HepG2 (cell line): ENCODE results near the gene ZIK1. TPM values are rescaled to one million over a fixed set of nuclear protein-coding genes. Genes with fewer than 3 reads are reported as not detected.
A peak's percentile ranks its signal among the peaks of the same experiment; 100 is the strongest.

Experiments
- AHR ChIP-seq: IDR thresholded peaks from 2 replicates; pipeline ENCODE4 v1.6.1; 2018; ENCODE audit warnings: missing genetic modification reagents, missing compliant biosample characterization
- BRD4 ChIP-seq: sonication (generic); formaldehyde crosslinking; IDR thresholded peaks from 2 replicates; pipeline ENCODE4 v1.4.0; 2020; ENCODE audit warnings: missing genetic modification reagents
- EEA1 ChIP-seq: sonication (generic); formaldehyde crosslinking; IDR thresholded peaks from 2 replicates; pipeline ENCODE4 v1.5.1; 2020; ENCODE audit warnings: mild to moderate bottlenecking, missing genetic modification reagents, borderline replicate concordance
- EED ChIP-seq: sonication (generic); formaldehyde crosslinking; IDR thresholded peaks from 2 replicates; pipeline ENCODE4 v1.5.0; 2020; ENCODE audit warnings: mild to moderate bottlenecking, missing genetic modification reagents
- EP300 ChIP-seq, 3 experiments: sonication (generic) in 1 of 3; formaldehyde crosslinking in 1 of 3; IDR thresholded peaks; 2 replicates each; pipeline versions ENCODE4 v1.5.1 to v1.6.1; 2011 to 2020; ENCODE audit warnings: low read depth in 2 of 3, low read length in 2 of 3, borderline replicate concordance in 1 of 3, improper control_type of control experiment in 1 of 3, mild to moderate bottlenecking in 1 of 3, missing genetic modification reagents in 1 of 3, moderate library complexity in 1 of 3
- FOXC1 ChIP-seq: sonication (generic); formaldehyde crosslinking; IDR thresholded peaks from 2 replicates; pipeline ENCODE4 v1.8.0; 2022; ENCODE audit warnings: mild to moderate bottlenecking, missing genetic modification reagents, borderline replicate concordance
- KLF6 ChIP-seq: IDR thresholded peaks from 2 replicates; pipeline ENCODE4 v1.8.0; 2016; ENCODE audit warnings: missing biosample characterization, missing genetic modification reagents
- LCORL ChIP-seq, 2 experiments: fragments of 450-650 bp in 1 of 2; sonication (generic) in 1 of 2; formaldehyde crosslinking in 1 of 2; IDR thresholded peaks; 2 replicates each; pipeline versions ENCODE4 v1.5.0 to v1.6.1; 2017 to 2020; ENCODE audit warnings: antibody characterized with exemption in 1 of 2, missing genetic modification reagents in 1 of 2
- MAF1 ChIP-seq: sonication (generic); formaldehyde crosslinking; IDR thresholded peaks from 2 replicates; pipeline ENCODE4 v1.5.0; 2020; ENCODE audit warnings: missing genetic modification reagents, borderline replicate concordance
- NPAS2 ChIP-seq: sonication (generic); formaldehyde crosslinking; IDR thresholded peaks from 2 replicates; pipeline ENCODE4 v1.8.0; 2022; ENCODE audit warnings: mild to moderate bottlenecking, missing genetic modification reagents, borderline replicate concordance
- PTBP1 ChIP-seq: fragments of 200-400 bp; formaldehyde crosslinking; IDR thresholded peaks from 2 replicates; pipeline ENCODE4 v1.6.1; 2018; ENCODE audit warnings: low read length, low read depth; ENCODE audit not compliant: poor library complexity, severe bottlenecking
- RFX1 ChIP-seq: fragments of 450-650 bp; IDR thresholded peaks from 2 replicates; pipeline ENCODE4 v1.6.1; 2017
- RFX5 ChIP-seq: IDR thresholded peaks from 2 replicates; pipeline ENCODE4 v1.6.1; 2011; ENCODE audit warnings: low read depth, low read length, improper control_type of control experiment
- SIN3A ChIP-seq: IDR thresholded peaks from 2 replicates; pipeline ENCODE4 v1.6.1; 2011; ENCODE audit warnings: low read depth, mild to moderate bottlenecking, control low read depth, low read length, borderline replicate concordance
- SIX4 ChIP-seq: sonication (generic); formaldehyde crosslinking; IDR thresholded peaks from 2 replicates; pipeline ENCODE4 v1.4.0; 2020; ENCODE audit warnings: missing genetic modification reagents
- TBP ChIP-seq: sonication (generic); formaldehyde crosslinking; IDR thresholded peaks from 2 replicates; pipeline ENCODE4 v1.5.0; 2020; ENCODE audit warnings: missing genetic modification reagents
- TBX2 ChIP-seq: sonication (generic); formaldehyde crosslinking; IDR thresholded peaks from 2 replicates; pipeline ENCODE4 v1.5.0; 2020; ENCODE audit warnings: missing genetic modification reagents, mild to moderate bottlenecking, borderline replicate concordance
- ZBTB26 ChIP-seq: IDR thresholded peaks from 2 replicates; pipeline ENCODE4 v1.6.1; 2016; ENCODE audit warnings: missing compliant biosample characterization, missing genetic modification reagents, borderline replicate concordance
- ZMYM2 ChIP-seq: sonication (generic); formaldehyde crosslinking; IDR thresholded peaks from 2 replicates; pipeline ENCODE4 v1.8.0; 2022; ENCODE audit warnings: mild to moderate bottlenecking, missing genetic modification reagents
- ZMYM4 ChIP-seq: sonication (generic); formaldehyde crosslinking; IDR thresholded peaks from 2 replicates; pipeline ENCODE4 v1.8.1; 2023; ENCODE audit warnings: mild to moderate bottlenecking, missing genetic modification reagents
- ZNF101 ChIP-seq: sonication (generic); formaldehyde crosslinking; IDR thresholded peaks from 2 replicates; pipeline ENCODE4 v1.4.0; 2020; ENCODE audit warnings: mild to moderate bottlenecking, low read depth, missing genetic modification reagents, borderline replicate concordance
- ZNF224 ChIP-seq: sonication (generic); formaldehyde crosslinking; IDR thresholded peaks from 2 replicates; pipeline ENCODE4 v1.5.0; 2020; ENCODE audit warnings: mild to moderate bottlenecking, missing genetic modification reagents
- ZNF441 ChIP-seq: sonication (generic); formaldehyde crosslinking; IDR thresholded peaks from 2 replicates; pipeline ENCODE4 v1.7.0; 2021; ENCODE audit warnings: missing genetic modification reagents, borderline replicate concordance
- ZNF629 ChIP-seq: sonication (generic); formaldehyde crosslinking; conservative IDR thresholded peaks from 2 replicates; pipeline ENCODE4 v1.5.0; 2020; ENCODE audit warnings: missing genetic modification reagents
- ZNF644 ChIP-seq: IDR thresholded peaks from 2 replicates; pipeline ENCODE4 v1.6.1; 2016; ENCODE audit warnings: low read depth
- ZSCAN22 ChIP-seq: sonication (generic); formaldehyde crosslinking; IDR thresholded peaks from 2 replicates; pipeline ENCODE4 v1.4.0; 2020; ENCODE audit warnings: mild to moderate bottlenecking, missing genetic modification reagents
- polyA plus RNA-seq, 8 experiments: library from polyadenylated mRNA; depleted of rRNA in 3 of 8; stranded (reverse) in 7 of 8; unstranded in 1 of 8; fragments of >200 nt; fragmentation: Illumina TruSeq in 4 of 8; extraction: Trizol in 4 of 8; gene quantifications; 2 replicates each; pipeline versions ENCODE4 v1.2.1 to v1.2.3, GENCODE V29; 2011 to 2016; ENCODE audit warnings: low read depth in 4 of 8, missing spikeins in 1 of 8, mixed read lengths in 1 of 8; ENCODE audit not compliant: insufficient read depth in 1 of 8
- total RNA-seq, 5 experiments: library from RNA; depleted of rRNA; stranded (reverse); fragments of >200 nt; fragmentation: Illumina TruSeq; extraction: Trizol; gene quantifications; 2 replicates each; pipeline ENCODE4 v1.2.3, GENCODE V29; 2016; ENCODE audit warnings: low read depth in 1 of 5
- TF ChIP-seq, protein P1 (sequence below): IDR thresholded peaks from 2 replicates; pipeline ENCODE4 v1.6.1; 2012; ENCODE audit warnings: low read depth, low read length, improper control_type of control experiment
- TF ChIP-seq, protein P2 (sequence below): sonication (generic); formaldehyde crosslinking; IDR thresholded peaks from 2 replicates; pipeline ENCODE4 v1.4.0; 2020; ENCODE audit warnings: mild to moderate bottlenecking, missing genetic modification reagents

The ZIK1 gene
- total and polyA plus RNA-seq, 2 of the 13 experiments (the other 11 are each of a cell fraction or from before 2014, with no cell fraction given): 2.1 to 7.2 TPM

- TF ChIP-seq LCORL (IDR thresholded peaks at IDR 0.05) (no peak), LCORL (CRISPR knock-in tag; IDR thresholded peaks at IDR 0.05) (no peak; the same call in 1 of the 2 replicates), MAF1 (CRISPR knock-in tag) (no peak), ZNF629 (CRISPR knock-in tag) (no peak), ZMYM2 (CRISPR knock-in tag) (no peak), ZNF224 (no peak), AHR (CRISPR knock-in tag) (no peak), KLF6 (CRISPR knock-in tag) (0 out of 2 replicates have a peak, but pooled peaks have one; percentile 20), ZNF101 (CRISPR knock-in tag) (no peak), RFX1 (no peak), ZNF644 (CRISPR knock-in tag) (no peak), RFX5 (0 out of 2 replicates have a peak, but pooled peaks have one; percentile 13), ZBTB26 (CRISPR knock-in tag) (no peak; the same call in 1 of the 2 replicates), ZMYM4 (CRISPR knock-in tag) (peak; percentile 67), EP300 (IDR thresholded peaks at IDR 0.05; ENCODE audit: low read depth in 2 of 2, low read length in 2 of 2) (no peak), EP300 (CRISPR knock-in tag; IDR thresholded peaks at IDR 0.05; ENCODE audit: borderline replicate concordance) (no peak), EEA1 (CRISPR knock-in tag) (no peak), TBX2 (peak; percentile 32; the same call in 1 of the 2 replicates), TBP (CRISPR knock-in tag) (no peak), NPAS2 (CRISPR knock-in tag) (no peak), ZSCAN22 (CRISPR knock-in tag) (peak; percentile 100), PTBP1 (no peak), BRD4 (CRISPR knock-in tag) (no peak), FOXC1 (no peak), EED (CRISPR knock-in tag) (no peak), SIN3A (no peak; the same call in 1 of the 2 replicates), ZNF441 (CRISPR knock-in tag) (no peak), SIX4 (CRISPR knock-in tag) (peak; percentile 30; the same call in 1 of the 2 replicates)
- TF ChIP-seq, protein P1, sequence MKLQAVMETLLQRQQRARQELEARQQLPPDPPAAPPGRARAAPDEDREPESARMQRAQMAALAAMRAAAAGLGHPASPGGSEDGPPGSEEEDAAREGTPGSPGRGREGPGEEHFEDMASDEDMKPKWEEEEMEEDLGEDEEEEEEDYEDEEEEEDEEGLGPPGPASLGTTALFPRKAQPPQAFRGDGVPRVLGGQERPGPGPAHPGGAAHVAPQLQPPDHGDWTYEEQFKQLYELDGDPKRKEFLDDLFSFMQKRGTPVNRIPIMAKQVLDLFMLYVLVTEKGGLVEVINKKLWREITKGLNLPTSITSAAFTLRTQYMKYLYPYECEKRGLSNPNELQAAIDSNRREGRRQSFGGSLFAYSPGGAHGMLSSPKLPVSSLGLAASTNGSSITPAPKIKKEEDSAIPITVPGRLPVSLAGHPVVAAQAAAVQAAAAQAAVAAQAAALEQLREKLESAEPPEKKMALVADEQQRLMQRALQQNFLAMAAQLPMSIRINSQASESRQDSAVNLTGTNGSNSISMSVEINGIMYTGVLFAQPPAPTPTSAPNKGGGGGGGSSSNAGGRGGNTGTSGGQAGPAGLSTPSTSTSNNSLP: no peak
- TF ChIP-seq, protein P2, sequence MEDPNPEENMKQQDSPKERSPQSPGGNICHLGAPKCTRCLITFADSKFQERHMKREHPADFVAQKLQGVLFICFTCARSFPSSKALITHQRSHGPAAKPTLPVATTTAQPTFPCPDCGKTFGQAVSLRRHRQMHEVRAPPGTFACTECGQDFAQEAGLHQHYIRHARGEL (CRISPR knock-in tag): no peak
These were observed 5.3 kb upstream of the ZIK1 start, which contains the start of gene ZNF416 (continued) for GRCh38 chr19:57578487-57579205.
